ENCODE data around the gene OR2D3.
A peak's percentile ranks its signal among the peaks of the same experiment; 100 is the strongest.
"Not testable (repeated sequence)": the region's sequence is repeated elsewhere in the genome, so short reads cannot be mapped to it uniquely, and the experiment has no call there.

The OR2D3 gene

GRCh38 chr11:6962141-6962540 is 41.3 kb downstream of the OR2D3 start:
- H3K4me3 ChIP-seq (ENCODE audit: low read depth, low read length), result no peak overlapping the region
- no peak for TF ChIP-seq CTCF (IDR thresholded peaks at IDR 0.05; ENCODE audit: low read depth, low read length, missing control alignments)
- DNase-seq (ENCODE audit: low read depth), result no peak

GRCh38 chr11:6962673-6963072 is 41.9 kb downstream of the OR2D3 start:
- peak; percentile 22 for DNase-seq (ENCODE audit: low read depth)
- no peak for TF ChIP-seq CTCF (IDR thresholded peaks at IDR 0.05; ENCODE audit: low read depth, low read length, missing control alignments)
- H3K4me3 ChIP-seq (ENCODE audit: low read depth, low read length), result no peak overlapping the region

GRCh38 chr11:6968816-6969215 is 48.0 kb downstream of the OR2D3 start:
- DNase-seq (ENCODE audit: low read depth), result no peak

GRCh38 chr11:6969854-6970253 is 49.1 kb downstream of the OR2D3 start:
- not testable (repeated sequence) for H3K4me3 ChIP-seq (ENCODE audit: low read depth, low read length); DNase-seq (ENCODE audit: low read depth)

More at GRCh38 chr11:6968816-6969215, 48.0 kb downstream of the OR2D3 start:
- no peak for TF ChIP-seq CTCF (IDR thresholded peaks at IDR 0.05; ENCODE audit: low read depth, low read length, missing control alignments)
- H3K4me3 ChIP-seq (ENCODE audit: low read depth, low read length), result no peak overlapping the region

All from GM12864 (cell line).